ENCODE measurements around the gene CYSLTR1.
"Not testable (repeated sequence)": the region's sequence is repeated elsewhere in the genome, so short reads cannot be mapped to it uniquely, and the experiment has no call there.

The CYSLTR1 gene

GRCh38 chrX:78327370-78328086, at the start of gene CYSLTR1:
Gene CYSLTR1, minus strand, starts transcription at chrX:78327611. Its CDS starts 53,865 bp downstream, at chrX:78273746.
- no peak for DNase-seq

DNA sequence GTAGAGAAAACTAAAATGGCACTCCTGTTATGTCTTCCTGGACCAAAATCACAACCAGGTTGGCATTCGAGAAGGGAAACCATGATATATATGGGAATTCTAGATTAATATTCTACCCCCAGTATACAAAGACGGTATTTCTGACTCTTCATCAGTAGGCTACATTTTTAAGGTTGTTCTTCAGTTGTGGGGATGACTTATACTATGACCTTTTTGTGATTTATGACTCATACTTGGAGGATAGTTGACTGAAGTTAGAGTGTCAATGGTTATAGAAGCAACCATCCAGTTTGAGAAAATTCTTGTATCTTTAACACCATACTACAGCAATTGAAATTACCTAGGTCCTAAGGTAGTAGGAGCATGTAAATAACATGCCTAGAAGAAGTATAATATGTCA, 49.8 kb upstream of the CYSLTR1 start:
- no peak for DNase-seq

- DNase-seq = no peak
Observed at GRCh38 chrX:78375894-78376293, 48.5 kb upstream of the CYSLTR1 start.

DNA sequence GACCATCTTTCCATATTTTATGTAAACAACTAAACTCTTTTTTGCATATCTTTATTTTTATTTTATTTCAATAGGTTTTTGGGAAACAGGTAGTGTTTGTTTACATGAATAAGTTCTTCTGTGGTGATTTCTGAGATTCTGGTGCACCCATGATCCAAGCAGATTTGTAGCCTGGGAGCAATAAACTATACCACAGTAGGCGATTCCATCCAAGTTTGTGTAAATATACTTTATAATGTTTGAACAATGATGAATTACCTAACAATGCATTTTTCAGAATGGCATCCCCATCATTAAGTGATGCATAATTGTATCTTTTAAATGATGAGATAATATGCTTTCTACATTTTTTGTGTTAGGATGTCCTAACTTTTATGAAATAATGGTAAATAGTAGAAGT, 39.2 kb upstream of the CYSLTR1 start:
- no peak for DNase-seq

DNA sequence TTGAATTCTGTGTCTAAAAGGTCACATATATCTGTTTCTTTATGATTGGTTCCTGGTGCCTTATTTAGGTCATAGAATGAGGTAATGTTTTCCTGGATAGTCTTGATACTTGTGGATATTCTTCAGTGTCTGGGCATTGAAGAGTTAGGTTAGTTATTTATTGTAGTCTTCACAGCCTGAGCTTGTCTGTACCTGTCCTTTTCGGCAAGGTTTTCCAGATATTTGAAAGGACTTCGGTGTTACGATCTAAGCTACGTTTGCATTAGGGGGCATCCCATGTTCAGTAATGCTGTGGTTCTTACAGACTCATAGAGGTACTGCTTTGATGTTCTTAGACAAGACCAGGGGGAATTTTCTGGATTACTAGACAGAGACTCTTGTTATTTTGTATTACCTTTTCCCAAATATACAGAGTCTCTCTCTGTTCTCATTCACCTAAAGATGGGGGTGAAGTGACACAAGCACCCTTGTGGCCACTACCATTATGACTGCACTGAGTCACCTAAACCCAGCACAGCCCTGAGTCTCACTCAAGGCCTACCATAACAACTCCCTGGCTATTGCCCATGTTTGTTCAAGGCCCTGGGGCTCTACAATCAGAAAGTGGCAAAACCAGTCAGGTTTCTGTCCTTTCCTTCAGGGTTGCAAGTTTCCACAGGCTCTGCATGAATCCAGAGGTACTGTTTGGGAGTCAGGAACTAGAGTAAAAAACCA, 30.1 kb upstream of the CYSLTR1 start:
- DNase-seq = no peak

- no peak for DNase-seq
Observed at GRCh38 chrX:78333521-78333920, 6.1 kb upstream of the CYSLTR1 start.

- no peak for DNase-seq
Observed at GRCh38 chrX:78331708-78332107, 4.3 kb upstream of the CYSLTR1 start.

DNA sequence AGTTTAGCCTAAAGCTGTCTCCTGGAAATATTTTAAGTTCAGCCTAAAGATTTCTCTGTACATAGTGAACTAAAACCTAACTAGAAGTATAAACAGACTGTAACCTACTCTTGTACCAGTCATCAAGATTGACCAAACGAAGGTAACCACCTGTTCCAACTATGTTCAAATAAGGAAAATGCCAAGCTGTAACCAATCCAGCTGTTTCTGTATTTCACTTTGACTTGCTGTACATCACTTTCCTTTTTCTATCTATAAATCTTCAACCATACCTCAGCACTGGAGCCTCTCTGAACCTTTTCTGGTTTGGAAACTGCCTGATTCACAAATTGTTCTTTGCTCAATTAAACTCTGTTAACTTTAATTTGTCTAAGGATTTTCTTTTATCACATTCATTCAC, 3.1 kb upstream of the CYSLTR1 start:
- no peak for DNase-seq

- DNase-seq = no peak
Observed at GRCh38 chrX:78330068-78330467, 2.7 kb upstream of the CYSLTR1 start.

DNA sequence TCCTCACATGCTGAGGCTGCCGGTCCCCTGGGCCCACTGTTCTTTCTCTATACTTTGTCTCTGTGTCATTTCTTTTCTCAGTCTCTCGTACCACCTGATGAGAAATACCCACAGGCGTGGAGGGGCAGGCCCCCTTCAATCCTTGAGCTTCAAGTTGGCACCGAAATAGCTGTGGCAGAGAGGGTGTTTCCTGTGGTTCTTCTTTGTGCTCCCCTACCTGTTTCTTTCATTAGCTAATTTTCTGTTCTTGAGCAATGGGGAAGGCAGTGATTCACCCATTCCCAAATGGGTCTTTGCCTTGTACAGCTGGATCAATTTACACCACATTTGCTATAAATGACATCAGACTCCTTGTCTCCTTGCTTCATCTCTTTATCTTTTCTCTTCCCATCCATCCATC, 2.1 kb upstream of the CYSLTR1 start:
- no peak for DNase-seq

GRCh38 chrX:78326401-78326800, 1.0 kb downstream of the CYSLTR1 start:
- DNase-seq = no peak

DNA sequence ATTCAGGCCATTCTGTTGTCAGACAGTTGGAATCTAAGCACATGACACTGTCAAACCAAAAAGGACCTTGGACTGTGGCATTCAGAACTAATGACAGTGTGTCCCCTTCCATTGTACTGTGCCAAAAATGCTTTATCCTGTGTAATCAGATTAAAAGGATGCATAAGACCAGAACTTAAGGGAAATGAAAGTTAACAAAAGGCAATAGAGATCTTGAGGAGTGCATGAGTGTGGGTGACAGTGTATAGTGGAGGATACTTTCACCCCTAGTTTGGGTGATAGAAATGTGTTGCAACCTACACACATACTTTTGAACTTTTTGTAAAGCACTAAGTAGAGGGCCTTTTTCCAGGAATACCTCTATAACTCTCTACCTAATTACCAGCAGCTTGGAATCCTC, 4.5 kb downstream of the CYSLTR1 start:
- DNase-seq = no peak

DNA sequence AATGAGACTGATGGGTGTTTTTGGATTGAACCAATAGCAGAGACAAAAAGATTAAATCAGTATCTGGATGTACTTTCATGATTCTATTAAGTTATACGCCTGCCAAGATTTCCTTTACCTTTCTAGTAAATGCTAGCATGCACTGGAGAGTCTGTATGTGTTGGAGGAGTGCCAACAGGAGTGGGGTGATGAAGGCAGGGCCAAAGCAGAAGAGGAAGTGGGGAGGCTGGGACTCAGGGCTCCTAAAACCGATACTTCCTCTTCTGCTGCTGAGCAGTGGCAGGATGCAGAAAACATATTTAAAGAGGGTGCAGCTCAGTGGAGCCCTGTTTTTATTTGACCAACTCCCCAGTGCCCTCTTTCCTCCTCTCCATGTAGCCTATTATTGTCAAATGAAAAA, 5.6 kb downstream of the CYSLTR1 start:
- no peak for DNase-seq

GRCh38 chrX:78316265-78316664, 11.1 kb downstream of the CYSLTR1 start:
- no peak for DNase-seq

DNA sequence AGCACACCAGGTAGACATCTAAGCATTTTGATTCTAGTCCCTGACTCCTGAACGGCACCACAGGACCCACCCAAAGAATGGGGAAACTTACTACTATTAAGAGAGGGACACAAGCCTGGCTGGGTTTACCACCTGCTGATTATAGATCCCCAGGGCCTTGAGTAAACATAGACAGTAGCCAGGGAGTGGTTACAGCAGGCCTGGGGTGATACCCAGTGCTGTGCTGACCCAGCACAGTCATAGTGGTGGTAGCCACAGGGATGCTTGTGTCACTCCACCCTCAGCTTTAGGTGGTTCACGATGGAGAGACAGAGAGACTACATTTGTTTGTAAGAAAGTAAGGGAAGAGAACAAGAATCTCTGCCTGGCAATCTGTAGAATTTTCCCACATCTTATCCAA, 11.7 kb downstream of the CYSLTR1 start:
- DNase-seq = no peak

DNA sequence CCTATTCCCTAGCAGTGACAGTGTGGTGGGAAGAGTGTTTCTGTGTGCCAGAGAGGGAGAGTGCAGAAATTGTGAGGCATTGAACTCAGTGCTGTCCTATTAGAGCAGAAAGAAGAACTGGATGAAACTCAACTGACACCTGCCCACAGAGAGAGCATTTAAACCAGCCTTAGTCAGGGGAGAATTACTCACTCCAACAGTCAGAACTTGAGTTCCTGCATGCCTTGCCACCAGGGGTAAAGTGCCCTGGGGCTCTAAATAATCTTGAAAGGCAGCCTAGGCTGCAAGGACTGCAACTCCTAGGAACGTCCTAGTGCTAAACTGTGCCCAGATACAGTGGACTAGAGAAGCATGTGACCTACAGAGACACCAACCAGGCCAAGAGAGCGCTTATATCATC, 12.8 kb downstream of the CYSLTR1 start:
- no peak for DNase-seq

DNA sequence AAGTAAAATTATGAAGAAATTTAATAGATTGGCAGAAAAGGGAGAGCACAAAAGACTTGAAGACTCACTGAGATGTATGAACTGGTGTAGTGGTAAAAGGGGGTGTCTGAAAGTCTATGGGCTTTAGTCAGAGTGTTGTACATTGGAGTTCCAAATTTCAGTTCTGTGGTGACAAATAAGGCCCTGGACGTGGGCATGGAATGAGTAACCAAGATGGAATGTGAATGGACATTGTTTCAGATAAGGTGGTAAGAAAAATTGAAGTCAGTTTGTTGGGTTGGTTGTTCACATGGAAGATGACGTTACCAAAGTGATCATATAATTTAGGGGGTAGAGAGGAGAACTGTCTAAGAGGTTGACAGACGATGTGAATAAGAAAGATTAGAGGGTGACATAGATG, 13.9 kb downstream of the CYSLTR1 start:
- no peak for DNase-seq

DNA sequence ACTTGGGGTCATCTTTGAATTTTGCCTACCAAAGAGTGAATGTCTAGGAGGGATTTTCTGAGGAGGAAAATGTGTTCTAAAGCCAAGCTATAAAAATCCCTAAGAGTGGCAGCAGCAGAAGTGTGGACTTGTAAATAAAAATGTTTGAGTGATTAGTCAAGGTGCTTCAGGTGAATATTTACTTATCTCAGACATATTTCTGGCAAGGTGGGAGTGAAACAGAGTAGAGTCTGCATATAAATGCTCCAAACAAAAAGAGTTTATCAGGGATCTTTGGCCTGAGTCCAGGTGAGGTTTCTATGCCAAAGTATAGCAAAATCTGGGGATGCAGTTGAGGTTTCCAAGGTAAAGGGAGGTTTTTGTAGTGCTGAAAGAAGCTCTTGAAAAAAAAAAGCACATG, 19.7 kb downstream of the CYSLTR1 start:
- DNase-seq = no peak

- no peak for DNase-seq
Observed at GRCh38 chrX:78303086-78303485, 24.3 kb downstream of the CYSLTR1 start.

GRCh38 chrX:78300933-78301332, 26.5 kb downstream of the CYSLTR1 start:
- not testable (repeated sequence) for DNase-seq

GRCh38 chrX:78283511-78283910, 43.9 kb downstream of the CYSLTR1 start:
- no peak for DNase-seq

GRCh38 chrX:78237127-78237526, 90.3 kb downstream of the CYSLTR1 start:
- DNase-seq = no peak

DNA sequence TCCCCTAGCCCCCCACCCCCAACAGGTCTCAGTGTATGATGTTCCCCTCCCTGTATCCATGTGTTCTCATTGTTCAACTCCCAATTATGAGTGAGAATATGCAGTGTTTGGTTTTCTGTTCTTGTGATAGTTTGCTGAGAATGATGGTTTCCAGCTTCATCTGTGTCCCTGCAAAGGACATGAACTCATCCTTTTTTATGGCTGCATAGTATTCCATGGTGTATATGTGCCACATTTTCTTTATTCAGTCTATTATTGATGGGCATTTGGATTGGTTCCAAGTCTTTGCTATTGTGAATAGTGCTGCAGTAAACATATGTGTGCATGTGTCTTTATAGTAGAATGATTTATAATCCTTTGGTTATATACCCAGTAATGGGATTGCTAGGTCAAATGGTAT, 101.4 kb downstream of the CYSLTR1 start:
- not testable (repeated sequence) for DNase-seq
